ENCODE results near the gene MOV10.

Gene MOV10

GRCh38 chr1:112737573-112737972, 63.1 kb downstream of the MOV10 start:
- no peak for DNase-seq (ENCODE audit: low read depth)

GRCh38 chr1:112743174-112744008, 68.9 kb downstream of the MOV10 start:
- no peak for DNase-seq (ENCODE audit: low read depth)

DNA sequence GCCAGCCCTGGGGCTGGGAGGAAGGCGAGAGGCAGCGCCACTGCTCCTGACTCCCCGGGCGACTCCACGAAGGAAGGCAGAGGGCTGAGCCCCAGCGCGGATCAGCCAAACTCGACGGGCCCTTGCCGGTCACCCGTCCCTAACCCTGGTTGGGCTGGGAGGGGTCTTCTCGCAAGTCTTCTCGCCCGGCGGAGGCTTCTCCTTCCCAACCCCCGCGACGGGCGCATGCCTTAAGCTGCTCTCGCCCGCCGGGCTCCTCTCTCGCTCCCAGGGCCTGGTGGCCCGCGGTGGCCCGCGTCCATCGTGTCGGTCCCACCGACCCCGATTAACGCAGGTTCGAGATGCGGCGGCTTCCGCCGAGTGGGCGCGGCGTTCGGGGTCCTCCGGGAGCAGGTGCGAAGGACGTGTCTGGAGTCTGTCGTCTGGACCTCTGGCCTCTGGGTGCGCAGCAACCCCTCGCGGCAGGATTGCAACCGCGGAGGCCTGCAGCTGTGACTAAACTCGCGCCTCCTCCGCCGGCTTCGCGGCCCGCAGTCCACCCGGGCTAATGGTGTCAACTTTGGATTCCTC, 69.6 kb downstream of the MOV10 start:
- DNase-seq (ENCODE audit: low read depth): no peak

- DNase-seq (ENCODE audit: low read depth): no peak
These were observed 73.9 kb downstream of the MOV10 start for GRCh38 chr1:112748396-112748795.

Measured in activated T-cell treated with anti-CD3 and anti-CD28 coated beads for 1 hour (primary cell).